C4-2B (cell line): ENCODE data around the gene CTAG2.
"Not testable (repeated sequence)": the region's sequence is repeated elsewhere in the genome, so short reads cannot be mapped to it uniquely, and the experiment has no call there.

Source experiments
- H3K27ac ChIP-seq: fragments of 450-650 bp; 2 replicates; pipeline ENCODE4 v1.5.1; 2017
- ZFX ChIP-seq: fragments of 450-650 bp; IDR thresholded peaks from 2 replicates; pipeline ENCODE4 v1.6.1; 2017
- TF ChIP-seq, protein P1 (sequence below): fragments of 450-650 bp; conservative IDR thresholded peaks from 2 replicates; pipeline ENCODE4 v1.5.1; 2017; ENCODE audit warnings: mild to moderate bottlenecking

CTAG2 gene

DNA sequence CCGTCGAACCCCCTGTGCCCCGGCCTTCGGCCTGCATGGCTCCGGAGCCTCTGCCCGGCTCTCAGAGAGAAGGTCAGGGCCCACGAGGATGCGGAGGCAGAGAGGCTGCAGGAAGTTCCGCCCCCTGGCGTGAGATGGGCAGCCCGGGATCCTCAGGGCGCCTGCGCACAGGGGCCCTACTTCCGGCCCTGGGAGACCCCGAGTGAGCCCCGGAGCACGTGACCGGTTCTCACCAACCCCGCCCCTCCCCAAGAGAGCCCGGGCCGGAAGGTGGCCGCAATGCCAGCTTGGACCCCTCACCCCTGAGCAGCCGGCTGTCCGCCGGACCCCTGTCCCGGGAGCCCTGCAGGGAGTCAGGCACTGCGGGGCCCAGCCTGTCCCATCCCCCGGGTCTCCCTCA is 34.2 kb downstream of the CTAG2 start, which contains the start of gene CTAG1B:
CTAG1B (minus strand) TSS at position 101 of the 400 bp plus-strand sequence; CDS start at position 37, 64 bp downstream.
- not testable (repeated sequence) for H3K27ac ChIP-seq

DNA sequence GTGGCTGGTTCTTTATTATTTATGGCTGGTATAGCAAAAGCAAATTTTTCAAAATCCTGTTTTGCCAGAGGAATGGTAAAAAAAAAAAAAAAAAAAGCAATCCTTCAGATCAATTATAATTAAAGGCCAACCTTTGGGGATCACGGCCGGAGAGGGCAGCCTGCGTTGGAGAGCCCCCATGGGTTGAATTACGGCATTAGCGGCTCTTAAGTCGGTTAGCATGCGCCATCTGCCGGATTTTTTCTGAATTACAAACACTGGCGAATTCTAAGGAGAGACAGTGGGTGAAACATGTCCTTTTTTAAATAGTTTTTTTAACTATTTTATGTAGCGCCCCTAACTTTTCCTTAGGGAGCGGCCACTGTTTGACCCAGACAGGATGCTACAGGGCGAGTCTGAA is 39.8 kb downstream of the CTAG2 start:
- H3K27ac ChIP-seq = not testable (repeated sequence)

DNA sequence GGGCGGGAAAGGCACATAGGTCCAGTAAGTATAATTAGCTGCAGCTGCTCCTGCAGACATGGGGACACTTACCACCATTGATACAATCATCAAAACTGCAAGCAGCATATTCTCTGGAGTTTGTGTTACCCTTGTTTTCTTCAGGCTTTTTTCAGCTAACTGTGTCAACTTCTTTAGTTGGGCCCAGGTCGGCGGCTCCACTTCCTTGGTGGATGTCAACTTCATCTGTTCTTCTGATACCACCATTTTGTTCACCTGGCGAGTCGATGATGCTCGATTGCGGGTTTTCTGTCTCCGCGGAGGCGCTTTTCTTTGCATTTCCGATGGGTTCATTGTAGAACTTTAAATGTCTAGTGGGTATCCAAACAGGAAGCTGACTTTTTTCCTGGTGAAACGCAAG is 42.2 kb downstream of the CTAG2 start:
- not testable (repeated sequence) for H3K27ac ChIP-seq

DNA sequence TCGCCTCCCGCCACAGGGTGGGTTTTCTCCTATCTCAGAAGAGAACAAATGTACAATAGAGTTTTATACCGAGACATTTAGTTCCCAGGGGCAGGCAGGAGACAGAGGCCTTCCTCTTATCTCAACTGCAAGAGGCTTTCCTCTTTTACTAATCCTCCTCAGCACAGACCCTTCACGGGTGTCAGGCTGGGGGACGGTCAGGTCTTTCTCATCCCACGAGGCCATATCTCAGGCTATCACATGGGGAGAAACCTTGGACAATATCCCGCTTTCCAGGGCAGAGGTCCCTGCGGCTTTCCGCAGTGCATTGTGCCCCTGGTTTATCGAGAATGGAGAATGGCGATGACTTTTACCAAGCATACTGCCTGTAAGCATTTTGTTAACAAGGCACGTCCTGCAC is 44.6 kb downstream of the CTAG2 start:
- H3K27ac ChIP-seq = not testable (repeated sequence)

DNA sequence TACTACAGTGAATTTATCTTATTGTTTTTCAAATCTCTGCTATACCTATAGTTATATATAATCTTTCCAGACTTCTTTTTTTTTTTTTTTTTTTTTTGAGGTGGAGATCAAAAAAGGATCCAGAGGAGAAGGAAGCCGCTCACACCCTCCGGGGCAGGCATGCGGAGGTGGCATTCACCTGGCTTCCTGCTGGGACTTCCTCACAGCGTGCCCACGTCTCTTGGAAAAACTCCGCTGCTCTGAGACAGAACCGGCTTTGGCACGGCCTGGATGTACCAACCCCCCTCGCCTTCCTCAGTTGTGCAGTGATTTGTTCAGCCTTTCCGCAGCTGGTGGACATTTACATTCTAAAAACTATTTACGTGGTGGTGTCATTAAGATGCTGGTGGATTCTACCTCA is 45.4 kb downstream of the CTAG2 start:
- not testable (repeated sequence) for H3K27ac ChIP-seq

DNA sequence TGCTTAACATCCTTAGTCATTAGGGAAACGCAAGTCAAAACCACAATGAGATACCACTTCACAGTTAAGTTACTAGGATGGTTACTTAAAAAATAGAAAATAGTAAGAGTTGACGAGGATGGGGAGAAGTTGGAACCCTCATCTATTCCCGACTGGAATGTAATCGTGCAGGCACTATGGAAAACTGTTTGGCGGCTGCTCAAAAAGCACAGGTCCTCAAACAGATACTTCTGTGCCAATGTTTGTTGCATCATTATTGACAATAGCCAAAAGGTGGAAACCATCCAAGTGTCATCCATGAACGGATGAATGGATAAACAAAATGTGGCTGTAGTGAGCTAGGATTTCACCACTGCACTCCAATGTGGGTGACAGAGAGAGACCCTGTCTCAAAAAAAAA is 46.0 kb downstream of the CTAG2 start:
- TF ChIP-seq, protein P1, sequence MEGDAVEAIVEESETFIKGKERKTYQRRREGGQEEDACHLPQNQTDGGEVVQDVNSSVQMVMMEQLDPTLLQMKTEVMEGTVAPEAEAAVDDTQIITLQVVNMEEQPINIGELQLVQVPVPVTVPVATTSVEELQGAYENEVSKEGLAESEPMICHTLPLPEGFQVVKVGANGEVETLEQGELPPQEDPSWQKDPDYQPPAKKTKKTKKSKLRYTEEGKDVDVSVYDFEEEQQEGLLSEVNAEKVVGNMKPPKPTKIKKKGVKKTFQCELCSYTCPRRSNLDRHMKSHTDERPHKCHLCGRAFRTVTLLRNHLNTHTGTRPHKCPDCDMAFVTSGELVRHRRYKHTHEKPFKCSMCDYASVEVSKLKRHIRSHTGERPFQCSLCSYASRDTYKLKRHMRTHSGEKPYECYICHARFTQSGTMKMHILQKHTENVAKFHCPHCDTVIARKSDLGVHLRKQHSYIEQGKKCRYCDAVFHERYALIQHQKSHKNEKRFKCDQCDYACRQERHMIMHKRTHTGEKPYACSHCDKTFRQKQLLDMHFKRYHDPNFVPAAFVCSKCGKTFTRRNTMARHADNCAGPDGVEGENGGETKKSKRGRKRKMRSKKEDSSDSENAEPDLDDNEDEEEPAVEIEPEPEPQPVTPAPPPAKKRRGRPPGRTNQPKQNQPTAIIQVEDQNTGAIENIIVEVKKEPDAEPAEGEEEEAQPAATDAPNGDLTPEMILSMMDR = no peak
- TF ChIP-seq ZFX = no peak
- no peak overlapping the region for H3K27ac ChIP-seq

DNA sequence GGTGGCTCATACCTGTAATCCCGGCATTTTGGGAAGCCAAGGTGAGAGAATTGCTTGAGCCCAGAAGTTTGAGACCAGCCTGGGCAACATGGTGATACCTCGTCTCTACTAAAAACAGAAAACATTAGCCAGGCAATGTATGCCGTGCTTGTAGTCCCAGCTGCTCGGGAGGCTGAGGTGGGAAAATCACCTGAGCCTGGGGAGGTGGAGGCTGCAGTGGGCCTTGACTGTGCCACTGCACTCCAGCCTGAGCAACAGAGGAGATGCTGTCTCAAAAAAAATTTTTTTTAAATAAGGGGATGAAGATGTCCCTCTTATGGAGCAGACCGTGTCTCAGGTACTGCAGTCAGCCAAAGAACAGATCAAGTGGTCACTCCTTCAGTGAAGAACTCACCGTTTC is 47.8 kb downstream of the CTAG2 start:
- no peak overlapping the region for H3K27ac ChIP-seq
- TF ChIP-seq, protein P1 = no peak
- no peak for TF ChIP-seq ZFX

DNA sequence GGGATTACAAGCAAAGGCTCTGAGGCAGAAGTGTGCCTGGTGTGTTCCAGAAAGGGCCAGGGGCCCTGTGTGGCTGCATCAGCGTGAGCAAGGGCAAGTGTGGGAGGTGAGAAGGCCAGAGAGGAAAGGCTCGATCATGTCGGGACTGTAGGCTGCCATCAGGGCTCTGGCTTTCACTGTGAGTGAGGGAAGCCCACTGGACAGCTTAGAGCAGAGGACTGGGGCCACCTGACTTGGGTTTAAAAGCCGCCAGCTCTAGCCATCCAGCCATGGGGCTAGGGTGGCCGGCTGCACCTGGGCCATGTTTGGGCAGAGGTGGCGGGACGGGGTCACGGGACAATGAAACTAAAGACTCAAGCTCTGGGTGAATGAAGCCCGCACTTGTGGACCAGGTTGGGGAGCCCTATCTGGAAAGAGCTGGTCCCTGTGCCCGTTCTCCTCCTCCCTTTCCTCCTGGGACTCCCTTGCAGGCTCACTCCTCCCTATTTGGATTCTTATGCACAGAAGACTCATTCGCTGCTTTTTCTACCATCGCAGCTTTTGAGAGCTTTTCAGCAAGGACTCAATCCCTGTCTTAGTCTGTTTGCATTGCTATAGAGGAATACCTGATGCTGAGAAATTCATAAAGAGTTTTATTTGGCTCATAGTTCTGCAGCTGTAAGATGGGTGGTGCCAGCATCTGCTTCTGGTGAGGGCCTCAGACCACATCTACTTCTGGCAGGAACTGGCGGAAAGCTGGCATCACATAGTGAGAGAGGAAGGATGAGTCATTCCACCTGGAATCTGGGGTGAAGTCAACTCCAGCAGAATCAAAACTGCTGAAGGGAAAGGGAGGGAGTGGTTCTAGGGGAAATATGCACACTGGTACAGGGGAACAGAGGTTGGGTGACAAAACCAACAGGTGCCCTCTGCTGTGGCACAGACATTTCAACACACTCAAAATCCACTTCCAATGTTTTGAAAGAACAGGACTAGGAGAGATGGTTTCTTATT is 49.6 kb downstream of the CTAG2 start:
- no peak overlapping the region for H3K27ac ChIP-seq
- no peak for TF ChIP-seq ZFX
- TF ChIP-seq, protein P1 = no peak

DNA sequence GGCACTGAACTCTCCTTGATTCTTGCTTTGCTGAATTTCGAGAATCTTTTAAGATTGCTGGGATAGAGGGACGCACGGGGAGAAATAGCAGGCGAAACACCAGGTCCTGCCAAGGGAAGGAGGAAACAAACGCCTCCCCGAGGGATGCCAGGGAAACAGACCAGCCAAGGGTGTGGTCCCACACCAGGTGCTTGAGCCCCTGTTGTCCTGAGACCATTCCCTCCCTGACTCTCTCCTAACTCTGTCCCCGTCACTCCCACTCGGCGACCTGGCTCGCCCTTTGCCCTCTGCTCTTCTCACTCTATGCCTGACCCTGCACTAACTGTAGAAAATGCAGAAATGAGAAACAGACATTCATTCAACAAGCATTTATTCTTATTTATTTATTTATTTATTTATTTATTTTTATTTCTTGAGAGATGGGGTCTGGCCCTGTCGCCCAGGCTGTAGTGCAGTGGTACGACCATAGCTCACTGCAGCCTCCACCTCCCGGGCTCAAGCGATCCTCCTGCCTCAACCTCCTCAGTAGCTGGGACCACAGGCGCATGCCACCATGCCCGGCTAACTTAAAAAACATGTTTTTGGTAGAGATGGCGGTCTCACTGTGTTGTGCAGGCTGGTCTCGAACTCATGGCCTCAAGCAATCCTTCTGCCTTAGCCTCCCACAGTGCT is 50.5 kb downstream of the CTAG2 start:
- no peak overlapping the region for H3K27ac ChIP-seq
- TF ChIP-seq, protein P1 = no peak
- no peak for TF ChIP-seq ZFX

DNA sequence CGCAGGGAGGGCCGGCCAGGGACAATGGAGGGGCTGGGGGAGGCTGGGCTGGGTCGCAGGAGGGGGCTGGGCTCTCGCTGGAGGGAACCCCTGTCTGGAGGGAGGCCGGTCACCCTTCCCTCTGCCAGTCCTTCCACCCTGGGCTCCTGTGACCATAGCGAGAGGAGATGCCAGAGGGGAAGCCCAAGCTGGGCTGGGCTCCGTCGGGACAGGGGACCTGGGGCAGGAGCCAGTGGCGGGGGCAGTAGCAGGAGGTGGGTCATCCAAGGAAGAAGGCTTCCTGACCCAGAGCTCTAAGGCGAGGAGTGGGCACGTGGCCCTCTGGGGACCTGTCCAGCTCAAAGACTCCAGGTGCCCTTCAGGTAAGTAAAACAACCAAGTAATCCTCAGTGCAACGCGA is 51.2 kb downstream of the CTAG2 start:
- TF ChIP-seq, protein P1 = no peak
- no peak for TF ChIP-seq ZFX
- no peak overlapping the region for H3K27ac ChIP-seq
